Stimulated activated CD8-positive, alpha-beta memory T cell treated with anti-CD3 and anti-CD28 coated beads, Interleukin-4, amount 100 ng/mL, for 4 hours (primary cell): ENCODE results near the gene PCED1B.

Source experiments
- DNase-seq, 2 donors: peaks; one replicate each; pipeline ENCODE4 v3.0.0-alpha.2; 2020; ENCODE audit warnings: low read depth in 2 of 2, low spot score in 1 of 2

Gene PCED1B

GRCh38 chr12:47225356-47225755, 145.9 kb downstream of the PCED1B start:
- no peak for DNase-seq

- DNase-seq, result no peak
These were observed 146.8 kb downstream of the PCED1B start for GRCh38 chr12:47226199-47226598.

- DNase-seq, result no peak
These were observed 149.4 kb downstream of the PCED1B start for GRCh38 chr12:47228802-47229201.

DNA sequence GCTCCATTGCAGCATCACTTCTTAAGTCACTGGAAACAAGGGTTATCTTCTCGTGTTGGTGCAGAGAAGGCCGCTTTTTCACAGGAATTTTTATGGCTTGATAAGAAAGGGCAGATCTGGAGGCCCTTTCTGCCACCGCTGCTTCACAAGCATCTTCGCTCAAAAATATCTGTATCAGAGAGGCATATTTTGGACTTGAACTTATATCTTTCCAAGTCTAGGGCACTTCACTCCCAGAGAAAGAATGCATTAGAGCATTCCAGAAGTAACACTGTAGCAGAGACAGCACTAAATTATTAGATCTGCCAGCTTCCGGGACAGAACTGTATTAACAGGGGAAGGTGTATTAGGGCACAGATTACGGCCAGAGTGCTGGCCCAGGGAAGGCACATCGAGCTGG, 152.0 kb downstream of the PCED1B start:
- DNase-seq, result no peak

- DNase-seq, result no peak
These were observed 155.2 kb downstream of the PCED1B start for GRCh38 chr12:47234576-47235141.

DNA sequence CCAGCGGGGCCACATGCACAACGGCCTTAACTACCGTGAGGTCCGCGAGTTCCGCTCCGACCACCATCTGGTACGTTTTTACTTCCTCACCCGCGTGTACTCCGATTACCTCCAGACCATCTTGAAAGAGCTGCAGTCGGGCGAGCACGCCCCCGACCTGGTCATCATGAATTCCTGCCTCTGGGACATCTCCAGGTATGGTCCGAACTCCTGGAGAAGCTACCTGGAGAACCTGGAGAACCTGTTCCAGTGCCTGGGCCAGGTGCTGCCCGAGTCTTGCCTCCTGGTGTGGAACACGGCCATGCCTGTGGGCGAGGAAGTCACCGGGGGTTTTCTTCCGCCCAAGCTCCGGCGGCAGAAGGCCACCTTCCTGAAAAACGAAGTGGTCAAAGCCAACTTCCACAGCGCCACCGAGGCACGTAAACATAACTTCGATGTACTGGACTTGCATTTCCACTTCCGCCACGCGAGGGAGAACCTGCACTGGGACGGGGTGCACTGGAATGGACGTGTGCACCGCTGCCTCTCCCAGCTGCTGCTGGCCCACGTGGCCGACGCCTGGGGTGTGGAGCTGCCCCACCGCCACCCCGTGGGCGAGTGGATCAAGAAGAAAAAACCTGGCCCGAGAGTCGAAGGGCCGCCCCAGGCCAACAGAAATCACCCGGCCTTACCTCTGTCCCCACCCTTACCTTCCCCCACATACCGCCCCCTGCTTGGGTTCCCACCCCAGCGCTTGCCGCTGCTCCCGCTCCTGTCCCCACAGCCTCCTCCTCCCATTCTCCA, 156.0 kb downstream of the PCED1B start:
- no peak for DNase-seq

DNA sequence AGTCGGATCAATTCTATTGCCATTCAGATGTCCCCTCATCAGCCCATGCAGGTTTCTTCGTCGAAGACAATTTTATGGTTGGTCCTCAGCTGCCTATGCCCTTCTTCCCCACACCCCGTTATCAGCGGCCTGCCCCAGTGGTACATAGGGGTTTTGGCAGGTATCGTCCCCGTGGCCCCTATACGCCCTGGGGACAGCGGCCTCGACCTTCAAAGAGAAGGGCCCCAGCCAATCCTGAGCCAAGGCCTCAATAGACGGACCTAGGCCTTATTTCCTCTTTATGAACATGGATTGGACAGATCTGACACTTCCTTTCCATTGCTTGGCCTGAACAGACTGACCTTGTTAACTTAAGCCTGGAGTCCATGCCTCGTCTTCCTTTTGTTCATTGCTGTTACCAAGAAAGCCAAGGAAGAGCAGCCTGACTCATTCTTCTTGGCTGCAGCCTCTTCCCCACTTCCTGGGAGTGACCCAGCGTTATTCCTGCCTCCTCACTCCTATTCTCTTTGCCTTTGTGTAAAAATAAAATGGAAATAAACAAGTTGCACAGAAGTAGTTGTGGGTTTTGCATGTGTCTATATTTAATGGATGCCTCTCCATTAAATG, 156.8 kb downstream of the PCED1B start:
- no peak for DNase-seq

- no peak for DNase-seq
These were observed 158.4 kb downstream of the PCED1B start for GRCh38 chr12:47237751-47238211.

DNA sequence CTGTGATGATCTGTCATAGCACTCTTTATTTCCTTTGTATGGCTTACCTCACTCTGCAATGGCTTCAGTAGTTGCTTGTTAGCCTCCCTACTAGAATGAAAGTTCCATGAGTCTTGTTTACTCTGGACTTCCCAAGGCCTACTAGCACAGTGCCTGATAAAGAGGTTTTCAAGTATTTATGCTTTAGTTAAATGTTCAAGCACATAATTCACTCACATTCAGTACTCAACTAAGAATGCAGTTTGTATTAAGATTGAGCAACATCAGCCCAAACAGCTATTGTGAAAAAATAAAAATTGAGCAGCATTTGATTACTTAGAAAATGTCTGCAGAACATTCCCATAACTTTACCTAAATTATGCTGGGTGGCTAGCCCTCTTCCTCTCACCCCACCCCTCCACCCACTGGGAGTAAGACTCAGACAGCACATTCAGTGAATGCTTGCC, 159.3 kb downstream of the PCED1B start:
- DNase-seq, result no peak

- no peak for DNase-seq
These were observed 163.0 kb downstream of the PCED1B start for GRCh38 chr12:47242426-47242825.

DNA sequence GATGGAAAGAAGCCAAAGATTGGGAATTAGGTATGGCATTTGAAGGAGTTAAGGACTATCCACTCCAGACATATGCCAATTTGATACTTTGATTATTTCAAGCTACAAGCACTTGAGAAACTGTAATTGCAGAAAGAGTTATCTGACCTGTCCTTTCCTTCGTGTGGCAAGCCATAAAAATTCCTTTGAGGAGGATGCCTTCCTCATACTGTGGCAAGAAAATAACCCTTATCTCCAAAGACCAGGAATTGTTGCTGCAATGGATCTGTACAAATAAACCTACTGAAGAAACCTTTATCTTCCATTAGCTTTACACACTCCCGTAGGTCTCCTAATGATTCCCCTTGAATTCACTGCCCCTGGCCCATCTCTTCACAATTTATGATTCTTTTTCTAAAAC, 165.4 kb downstream of the PCED1B start:
- DNase-seq, result no peak

DNA sequence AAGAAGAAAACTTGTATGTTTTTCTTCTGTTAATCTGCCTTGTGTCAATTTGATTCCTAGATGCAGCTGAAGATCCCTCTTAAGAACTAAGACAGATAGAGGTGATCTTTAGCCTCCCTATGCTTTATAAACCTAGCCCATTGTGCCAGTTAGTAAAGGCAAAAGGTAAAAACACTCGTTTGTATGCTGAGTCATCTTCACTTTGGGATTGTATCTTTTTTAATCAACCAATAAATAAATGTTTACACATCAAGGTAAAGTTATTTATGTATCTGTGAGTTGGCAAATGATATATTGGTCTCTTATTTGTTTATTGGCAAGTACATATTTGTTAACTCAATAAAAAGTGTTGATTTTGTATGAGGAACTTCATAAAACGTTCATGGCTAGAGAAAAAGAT, 166.2 kb downstream of the PCED1B start:
- DNase-seq, result no peak

GRCh38 chr12:47247418-47247817, 168.0 kb downstream of the PCED1B start:
- DNase-seq, result no peak

- DNase-seq, result no peak
These were observed 169.7 kb downstream of the PCED1B start for GRCh38 chr12:47249082-47249481.

- DNase-seq, result no peak
These were observed 170.4 kb downstream of the PCED1B start for GRCh38 chr12:47249719-47250357.

GRCh38 chr12:47251919-47252318, 172.5 kb downstream of the PCED1B start:
- DNase-seq, result no peak

- no peak for DNase-seq
These were observed 185.5 kb downstream of the PCED1B start for GRCh38 chr12:47264951-47265350.

DNA sequence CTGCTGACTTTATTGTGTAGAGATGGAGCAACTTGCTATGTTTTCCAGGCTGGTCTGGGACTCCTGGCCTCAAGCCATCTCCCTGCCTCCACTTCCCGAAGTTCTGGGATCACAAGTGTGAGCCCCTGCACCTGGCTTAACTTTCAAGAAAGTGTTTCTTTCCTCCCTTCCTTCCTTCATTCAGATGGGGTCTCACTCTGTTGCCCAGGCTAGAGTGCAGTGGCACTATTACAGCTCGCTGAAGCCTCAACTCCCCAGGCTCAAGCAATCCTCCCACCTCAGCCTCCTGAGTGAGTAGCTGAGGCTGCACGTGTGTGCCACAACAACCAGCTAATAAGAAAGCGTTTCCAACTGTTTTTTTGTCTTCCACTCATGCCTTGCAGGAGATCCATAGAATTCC, 186.0 kb downstream of the PCED1B start:
- DNase-seq, result no peak

DNA sequence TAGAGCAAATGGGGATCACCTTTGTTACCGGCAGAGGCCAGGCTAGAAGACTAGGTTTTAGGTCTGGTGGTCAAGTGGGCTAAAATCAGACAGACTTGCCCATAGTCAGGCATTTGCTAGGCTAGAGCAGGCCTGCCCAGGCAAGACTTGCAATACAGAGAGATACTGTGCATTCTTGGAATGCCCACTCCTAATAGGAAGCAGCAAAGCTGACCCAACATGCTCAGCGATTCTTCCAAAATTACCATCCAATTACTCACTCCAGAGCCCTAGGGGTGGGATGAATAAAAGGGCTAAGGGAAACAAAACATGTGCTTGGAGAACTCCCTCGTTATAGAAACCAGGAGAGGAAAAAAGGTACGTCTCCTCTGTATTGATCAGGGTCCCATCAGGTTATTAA, 188.2 kb downstream of the PCED1B start:
- DNase-seq, result no peak

- no peak for DNase-seq
These were observed 189.4 kb downstream of the PCED1B start for GRCh38 chr12:47268501-47269454.

GRCh38 chr12:47269916-47270315, 190.5 kb downstream of the PCED1B start:
- DNase-seq, result no peak
